GM23338 (cell line): ENCODE measurements around the gene RAD51B. TPM values are rescaled to one million over a fixed set of nuclear protein-coding genes. Genes with fewer than 3 reads are reported as not detected.

ENCODE experiments used
- ATAC-seq: fragments of 200-7000 bp; cut with Tn5 transposase; 3 replicates; pipeline ENCODE4 v1.9.1; 2020
- DNase-seq: peaks from one replicate; pipeline ENCODE4 v3.0.0-alpha.2; 2015; ENCODE audit warnings: low spot score
- H2AFZ ChIP-seq: fragments of 200-600 bp; sonication (generic); 2 replicates; pipeline ENCODE4 v1.8.0; 2016; ENCODE audit warnings: antibody characterized with exemption, mild to moderate bottlenecking, moderate library complexity
- H3F3A ChIP-seq: fragments of 200-600 bp; sonication (generic); replicated peaks from 2 replicates; pipeline ENCODE4 v1.8.0; 2017; ENCODE audit warnings: antibody characterized with exemption, mixed run types, low read depth
- H3K27ac ChIP-seq: fragments of 200-600 bp; sonication (generic); 2 replicates; pipeline ENCODE4 v1.6.1; 2016; ENCODE audit warnings: low read depth
- H3K27me3 ChIP-seq: fragments of 200-600 bp; sonication (generic); 2 replicates; pipeline ENCODE4 v1.8.0; 2016; ENCODE audit warnings: mild to moderate bottlenecking, mixed run types, moderate library complexity; ENCODE audit not compliant: insufficient read depth
- H3K36me3 ChIP-seq: fragments of 200-600 bp; sonication (generic); 2 replicates; pipeline ENCODE4 v1.8.0; 2016; ENCODE audit warnings: mild to moderate bottlenecking; ENCODE audit not compliant: insufficient read depth
- H3K4me1 ChIP-seq: fragments of 200-600 bp; sonication (generic); 2 replicates; pipeline ENCODE4 v1.8.0; 2016; ENCODE audit warnings: mild to moderate bottlenecking, moderate library complexity; ENCODE audit not compliant: insufficient read depth
- H3K4me2 ChIP-seq: fragments of 200-600 bp; sonication (generic); 2 replicates; pipeline ENCODE4 v1.7.1; 2017; ENCODE audit warnings: mixed run types
- H3K4me3 ChIP-seq: fragments of 200-600 bp; sonication (generic); 2 replicates; pipeline ENCODE4 v1.6.1; 2016; ENCODE audit warnings: mixed run types
- H3K79me2 ChIP-seq: fragments of 200-600 bp; sonication (generic); replicated peaks from 2 replicates; pipeline ENCODE4 v1.8.0; 2017; ENCODE audit warnings: mild to moderate bottlenecking; ENCODE audit not compliant: insufficient read depth
- H3K9me2 ChIP-seq: fragments of 200-600 bp; sonication (generic); 2 replicates; pipeline ENCODE4 v1.8.0; 2017; ENCODE audit not compliant: insufficient read depth
- H4K20me1 ChIP-seq: fragments of 200-600 bp; sonication (generic); replicated peaks from 2 replicates; pipeline ENCODE4 v1.8.0; 2017; ENCODE audit warnings: mild to moderate bottlenecking; ENCODE audit not compliant: insufficient read depth
- H3K27ac Mint-ChIP-seq: 2 replicates; pipeline ENCODE4 v1.8.0; 2020; ENCODE audit warnings: inconsistent platforms, mild to moderate bottlenecking, moderate library complexity, mixed read lengths
- H3K27me3 Mint-ChIP-seq: 3 replicates; pipeline ENCODE4 v1.8.0; 2022; ENCODE audit warnings: low read depth, mild to moderate bottlenecking, moderate library complexity, mixed read lengths, inconsistent platforms; ENCODE audit not compliant: insufficient read depth, poor library complexity
- H3K36me3 Mint-ChIP-seq: 3 replicates; pipeline ENCODE4 v1.8.0; 2021; ENCODE audit warnings: low read depth, mild to moderate bottlenecking, inconsistent platforms, moderate library complexity, mixed read lengths
- H3K4me1 Mint-ChIP-seq: 3 replicates; pipeline ENCODE4 v1.8.0; 2020; ENCODE audit warnings: mild to moderate bottlenecking, inconsistent platforms, mixed read lengths
- H3K4me3 Mint-ChIP-seq: 3 replicates; pipeline ENCODE4 v1.8.0; 2021; ENCODE audit warnings: moderate library complexity, mild to moderate bottlenecking, inconsistent platforms, mixed read lengths
- H3K9me3 Mint-ChIP-seq: 3 replicates; pipeline ENCODE4 v1.8.0; 2020; ENCODE audit warnings: moderate library complexity, mild to moderate bottlenecking, inconsistent platforms, mixed read lengths
- CREB1 ChIP-seq: fragments of 250-450 bp; sonication (Bioruptor Pico); IDR thresholded peaks from 2 replicates; pipeline ENCODE4 v1.5.0; 2020; ENCODE audit warnings: low read depth, mild to moderate bottlenecking, moderate library complexity
- CTCF ChIP-seq, 2 experiments: fragments of 200-600 bp in 1 of 2; sonication (generic) in 1 of 2; conservative IDR thresholded peaks; 2 replicates each; pipeline versions ENCODE4 v1.5.1 to v1.6.1; 2016 to 2017; ENCODE audit warnings: antibody characterized with exemption in 2 of 2, low read depth in 2 of 2, mild to moderate bottlenecking in 2 of 2, moderate library complexity in 1 of 2
- EZH2 ChIP-seq: fragments of 200-600 bp; sonication (generic); IDR thresholded peaks from one replicate; pipeline ENCODE4 v1.8.0; 2017; ENCODE audit warnings: antibody characterized with exemption, mild to moderate bottlenecking, low read depth; ENCODE audit not compliant: unreplicated experiment
- EZH2phosphoT487 ChIP-seq: fragments of 200-600 bp; sonication (generic); IDR thresholded peaks from one replicate; pipeline ENCODE4 v1.8.1; 2018; ENCODE audit warnings: antibody characterized with exemption; ENCODE audit not compliant: unreplicated experiment
- JUNB ChIP-seq: IDR thresholded peaks from one replicate; pipeline ENCODE4 v1.6.1; 2016; ENCODE audit warnings: antibody characterized with exemption; ENCODE audit not compliant: unreplicated experiment
- NANOG ChIP-seq: IDR thresholded peaks from 2 replicates; pipeline ENCODE4 v1.6.1; 2016; ENCODE audit warnings: antibody characterized with exemption, borderline replicate concordance
- POLR2AphosphoS5 ChIP-seq: IDR thresholded peaks from 2 replicates; pipeline ENCODE4 v1.6.1; 2016; ENCODE audit warnings: antibody characterized with exemption, low read depth
- STAT1 ChIP-seq: IDR thresholded peaks from one replicate; pipeline ENCODE4 v1.6.1; 2016; ENCODE audit warnings: antibody characterized with exemption; ENCODE audit not compliant: unreplicated experiment
- ZNF114 ChIP-seq: fragments of 250-450 bp; sonication (Bioruptor Pico); IDR thresholded peaks from 2 replicates; pipeline ENCODE4 v1.5.0; 2020; ENCODE audit warnings: mild to moderate bottlenecking, moderate library complexity
- ZNF331 ChIP-seq: fragments of 250-450 bp; sonication (Bioruptor Pico); IDR thresholded peaks from 2 replicates; pipeline ENCODE4 v1.5.0; 2020; ENCODE audit warnings: low read depth, mild to moderate bottlenecking, moderate library complexity
- ZNF462 ChIP-seq: fragments of 250-450 bp; sonication (Bioruptor Pico); IDR thresholded peaks from 2 replicates; pipeline ENCODE4 v1.5.0; 2020; ENCODE audit warnings: mild to moderate bottlenecking, moderate library complexity
- polyA plus RNA-seq: library from polyadenylated mRNA; unstranded; fragments of >200 nt; fragmentation: Nextera tagmentation; extraction: Ambion mirVana; gene quantifications from 2 replicates; pipeline ENCODE4 v1.2.1, GENCODE V29; 2016
- total RNA-seq: library from RNA; depleted of rRNA; stranded (reverse); fragments of >200 nt; shearing (Covaris generic); gene quantifications from 2 replicates; pipeline ENCODE4 v1.2.3, GENCODE V29; 2014
- TF ChIP-seq, protein P1 (sequence below): IDR thresholded peaks from one replicate; pipeline ENCODE4 v1.6.1; 2018; ENCODE audit warnings: antibody characterized with exemption; ENCODE audit not compliant: unreplicated experiment
- TF ChIP-seq, protein P2 (sequence below): IDR thresholded peaks from 2 replicates; pipeline ENCODE4 v1.6.1; 2016; ENCODE audit warnings: antibody characterized with exemption

The RAD51B gene
- total and polyA plus RNA-seq, 2 experiments from 2014 or later: 15.7 to 29.1 TPM

GRCh38 chr14:68739701-68740100, 920.1 kb downstream of the RAD51B start:
- no peak overlapping the region for H3K27ac Mint-ChIP-seq
- no peak overlapping the region for H2AFZ ChIP-seq
- H3K4me3 ChIP-seq: no peak overlapping the region
- H3K79me2 ChIP-seq: no peaks in the 10 kb centered on the region
- peaks cover 17% of the 10 kb centered on the region for H3K4me1 Mint-ChIP-seq
- H3K9me2 ChIP-seq: no peaks in the 10 kb centered on the region
- peaks cover 18% of the 10 kb centered on the region for H3K27me3 Mint-ChIP-seq
- H3K9me3 Mint-ChIP-seq: peaks cover 8% of the 10 kb centered on the region; the same call in 2 of the 3 replicates
- no peaks in the 10 kb centered on the region; the same call in 1 of the 2 replicates for H3K4me1 ChIP-seq
- H3K36me3 Mint-ChIP-seq: no peaks in the 10 kb centered on the region; the same call in 2 of the 3 replicates
- no peak for ATAC-seq
- H3K4me2 ChIP-seq: no peak overlapping the region
- no peak for TF ChIP-seq EZH2
- TF ChIP-seq ZNF462 (CRISPR knock-in tag): no peak
- TF ChIP-seq, protein P1, sequence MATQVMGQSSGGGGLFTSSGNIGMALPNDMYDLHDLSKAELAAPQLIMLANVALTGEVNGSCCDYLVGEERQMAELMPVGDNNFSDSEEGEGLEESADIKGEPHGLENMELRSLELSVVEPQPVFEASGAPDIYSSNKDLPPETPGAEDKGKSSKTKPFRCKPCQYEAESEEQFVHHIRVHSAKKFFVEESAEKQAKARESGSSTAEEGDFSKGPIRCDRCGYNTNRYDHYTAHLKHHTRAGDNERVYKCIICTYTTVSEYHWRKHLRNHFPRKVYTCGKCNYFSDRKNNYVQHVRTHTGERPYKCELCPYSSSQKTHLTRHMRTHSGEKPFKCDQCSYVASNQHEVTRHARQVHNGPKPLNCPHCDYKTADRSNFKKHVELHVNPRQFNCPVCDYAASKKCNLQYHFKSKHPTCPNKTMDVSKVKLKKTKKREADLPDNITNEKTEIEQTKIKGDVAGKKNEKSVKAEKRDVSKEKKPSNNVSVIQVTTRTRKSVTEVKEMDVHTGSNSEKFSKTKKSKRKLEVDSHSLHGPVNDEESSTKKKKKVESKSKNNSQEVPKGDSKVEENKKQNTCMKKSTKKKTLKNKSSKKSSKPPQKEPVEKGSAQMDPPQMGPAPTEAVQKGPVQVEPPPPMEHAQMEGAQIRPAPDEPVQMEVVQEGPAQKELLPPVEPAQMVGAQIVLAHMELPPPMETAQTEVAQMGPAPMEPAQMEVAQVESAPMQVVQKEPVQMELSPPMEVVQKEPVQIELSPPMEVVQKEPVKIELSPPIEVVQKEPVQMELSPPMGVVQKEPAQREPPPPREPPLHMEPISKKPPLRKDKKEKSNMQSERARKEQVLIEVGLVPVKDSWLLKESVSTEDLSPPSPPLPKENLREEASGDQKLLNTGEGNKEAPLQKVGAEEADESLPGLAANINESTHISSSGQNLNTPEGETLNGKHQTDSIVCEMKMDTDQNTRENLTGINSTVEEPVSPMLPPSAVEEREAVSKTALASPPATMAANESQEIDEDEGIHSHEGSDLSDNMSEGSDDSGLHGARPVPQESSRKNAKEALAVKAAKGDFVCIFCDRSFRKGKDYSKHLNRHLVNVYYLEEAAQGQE: no peak
- no peak for TF ChIP-seq CTCF (conservative IDR thresholded peaks at IDR 0.05; ENCODE audit: low read depth in 2 of 2)
- no peak for TF ChIP-seq STAT1
- TF ChIP-seq NANOG: no peak
- TF ChIP-seq ZNF114: no peak
- no peak for TF ChIP-seq POLR2AphosphoS5
- TF ChIP-seq ZNF331 (CRISPR knock-in tag): no peak
- no peak for TF ChIP-seq EZH2phosphoT487
- no peak for TF ChIP-seq CREB1
- no peak for TF ChIP-seq JUNB
- TF ChIP-seq, protein P2, sequence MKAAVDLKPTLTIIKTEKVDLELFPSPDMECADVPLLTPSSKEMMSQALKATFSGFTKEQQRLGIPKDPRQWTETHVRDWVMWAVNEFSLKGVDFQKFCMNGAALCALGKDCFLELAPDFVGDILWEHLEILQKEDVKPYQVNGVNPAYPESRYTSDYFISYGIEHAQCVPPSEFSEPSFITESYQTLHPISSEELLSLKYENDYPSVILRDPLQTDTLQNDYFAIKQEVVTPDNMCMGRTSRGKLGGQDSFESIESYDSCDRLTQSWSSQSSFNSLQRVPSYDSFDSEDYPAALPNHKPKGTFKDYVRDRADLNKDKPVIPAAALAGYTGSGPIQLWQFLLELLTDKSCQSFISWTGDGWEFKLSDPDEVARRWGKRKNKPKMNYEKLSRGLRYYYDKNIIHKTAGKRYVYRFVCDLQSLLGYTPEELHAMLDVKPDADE: no peak
- no peaks in the 10 kb centered on the region for H4K20me1 ChIP-seq
- no peaks in the 10 kb centered on the region for H3K27me3 ChIP-seq
- H3K27ac ChIP-seq: no peak overlapping the region
- DNase-seq: no peak
- no peaks in the 10 kb centered on the region for H3F3A ChIP-seq
- no peaks in the 10 kb centered on the region for H3K36me3 ChIP-seq
- no peak overlapping the region for H3K4me3 Mint-ChIP-seq
